ENCODE results near the gene PEDS1. TPM values are rescaled to one million over a fixed set of nuclear protein-coding genes. Genes with fewer than 3 reads are reported as not detected.

PEDS1 gene
- total and polyA plus RNA-seq, 4 donors = 21.9 to 43.4 (median 34.4) TPM

DNA sequence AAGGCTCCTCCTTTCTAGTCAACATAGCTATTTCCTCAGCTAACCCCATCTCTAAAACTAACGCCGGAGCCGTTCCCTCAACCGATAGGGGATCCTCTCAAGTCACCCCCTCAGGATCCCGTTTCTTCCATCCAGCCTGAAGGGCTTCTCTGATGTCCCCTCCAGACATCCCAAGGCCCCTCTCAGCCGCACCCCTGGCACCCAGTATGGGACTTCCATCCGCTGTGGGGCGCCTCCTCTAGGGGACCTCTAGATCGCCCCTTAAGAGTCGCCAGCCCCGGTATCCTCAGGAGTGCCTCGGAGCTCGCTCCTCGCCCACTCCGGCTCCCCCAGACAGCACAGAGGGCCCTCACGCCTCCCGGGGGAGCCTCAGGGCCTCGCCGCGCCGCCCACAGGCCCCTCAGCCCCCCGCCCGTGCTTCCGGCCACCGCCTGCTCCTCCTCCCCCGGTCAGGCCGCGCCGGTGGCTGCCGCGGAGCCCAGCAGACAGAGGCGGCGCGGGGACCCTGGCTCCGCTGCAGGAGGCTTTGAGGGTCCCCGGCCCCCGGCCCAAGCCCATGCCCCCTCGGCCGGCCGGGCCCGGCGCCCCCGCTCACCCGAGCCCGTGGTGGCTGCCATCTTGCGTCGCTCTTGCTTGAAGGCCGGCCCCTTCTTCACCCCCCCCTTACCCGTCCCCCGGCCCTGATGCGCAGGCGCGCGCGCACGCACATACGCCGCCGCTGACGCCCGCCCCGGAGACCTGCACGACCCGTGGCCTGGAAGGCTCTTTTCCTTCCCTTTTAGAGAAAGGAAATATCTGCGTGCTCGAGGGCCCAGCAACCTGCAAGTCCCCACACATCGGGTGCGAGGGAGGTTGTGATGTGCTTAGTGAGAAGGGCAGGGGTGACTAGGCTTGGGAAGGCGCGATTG is 40.8 kb downstream of the PEDS1 start, which contains the start of gene UBE2V1:
TSS of gene UBE2V1 (minus strand) at position 639 of the 908 bp plus-strand sequence. CDS start at position 617, 22 bp downstream.
- WGBS, 2 donors = 1% methylated on average over 65 to 70 of the region's 70 CpGs
- peak; percentile 88 for ATAC-seq (ENCODE audit: insufficient read depth, low FRiP score)
- peaks cover 11 to 45% (median 26%) of the 10 kb centered on the region in 5 donors for H3K4me1 ChIP-seq (ENCODE audit: control insufficient read depth in 5 of 5, insufficient read depth in 5 of 5, low read length in 5 of 5)

DNA sequence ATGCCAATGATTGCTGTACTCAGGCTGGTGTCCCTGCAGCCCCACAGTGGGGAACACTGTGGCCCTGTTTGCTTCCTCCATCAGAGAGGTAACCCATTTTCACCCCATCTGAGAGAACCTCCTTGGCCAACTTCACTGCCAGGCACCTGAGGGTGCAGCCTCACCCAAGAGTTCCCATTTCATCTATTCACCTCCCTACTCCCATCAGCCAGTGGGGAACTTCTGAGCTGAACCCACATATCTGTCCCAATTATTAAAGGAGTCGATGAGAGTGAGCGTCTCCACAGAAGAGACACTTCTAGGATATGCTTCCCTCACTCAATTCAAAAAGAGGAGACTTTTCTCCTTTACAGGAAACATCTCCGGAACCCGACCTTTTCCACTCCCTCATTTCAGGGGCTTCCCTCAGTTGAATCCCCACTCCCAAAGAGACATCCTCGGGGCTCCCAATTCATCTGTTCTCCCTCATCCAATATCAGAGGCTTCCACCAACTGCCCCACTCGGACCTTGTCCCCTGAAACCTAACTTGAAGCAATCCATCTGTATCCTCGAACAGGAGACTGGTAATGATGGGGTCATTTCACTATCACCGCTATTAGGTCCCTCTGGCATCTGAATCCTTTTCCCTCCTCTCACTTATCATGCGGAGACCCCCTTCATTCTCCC is 41.6 kb downstream of the PEDS1 start:
- no peak for DNase-seq
- H3K27me3 ChIP-seq (ENCODE audit: control insufficient read depth in 3 of 3, insufficient read depth in 3 of 3, low read length in 2 of 3) = no peaks in the 10 kb centered on the region
- H3K27ac ChIP-seq (ENCODE audit: low read depth in 1 of 2, low read length in 1 of 2) = peak overlapping the region; percentile 92 to 97
- H3K9ac ChIP-seq (ENCODE audit: insufficient read depth in 1 of 2, low read length in 2 of 2) = peak overlapping the region; percentile 93 to 98
- 9 to 12% methylated on average over 9 of the region's 9 CpGs for whole genome bisulfite sequencing, 2 donors
- peaks cover 11 to 51% (median 29%) of the 10 kb centered on the region in 5 donors for H3K4me1 ChIP-seq (ENCODE audit: control insufficient read depth in 5 of 5, insufficient read depth in 5 of 5, low read length in 5 of 5)
- peaks cover 0 to 5% (median 3%) of the 10 kb centered on the region in 4 donors for H3K36me3 ChIP-seq (ENCODE audit: control insufficient read depth in 4 of 4, insufficient read depth in 4 of 4, low read length in 4 of 4)
- no peaks in the 10 kb centered on the region for H3K9me3 ChIP-seq (ENCODE audit: control insufficient read depth in 4 of 4, insufficient read depth in 3 of 4, low read length in 3 of 4)
- TF ChIP-seq, protein P1, sequence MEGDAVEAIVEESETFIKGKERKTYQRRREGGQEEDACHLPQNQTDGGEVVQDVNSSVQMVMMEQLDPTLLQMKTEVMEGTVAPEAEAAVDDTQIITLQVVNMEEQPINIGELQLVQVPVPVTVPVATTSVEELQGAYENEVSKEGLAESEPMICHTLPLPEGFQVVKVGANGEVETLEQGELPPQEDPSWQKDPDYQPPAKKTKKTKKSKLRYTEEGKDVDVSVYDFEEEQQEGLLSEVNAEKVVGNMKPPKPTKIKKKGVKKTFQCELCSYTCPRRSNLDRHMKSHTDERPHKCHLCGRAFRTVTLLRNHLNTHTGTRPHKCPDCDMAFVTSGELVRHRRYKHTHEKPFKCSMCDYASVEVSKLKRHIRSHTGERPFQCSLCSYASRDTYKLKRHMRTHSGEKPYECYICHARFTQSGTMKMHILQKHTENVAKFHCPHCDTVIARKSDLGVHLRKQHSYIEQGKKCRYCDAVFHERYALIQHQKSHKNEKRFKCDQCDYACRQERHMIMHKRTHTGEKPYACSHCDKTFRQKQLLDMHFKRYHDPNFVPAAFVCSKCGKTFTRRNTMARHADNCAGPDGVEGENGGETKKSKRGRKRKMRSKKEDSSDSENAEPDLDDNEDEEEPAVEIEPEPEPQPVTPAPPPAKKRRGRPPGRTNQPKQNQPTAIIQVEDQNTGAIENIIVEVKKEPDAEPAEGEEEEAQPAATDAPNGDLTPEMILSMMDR (IDR thresholded peaks at IDR 0.05; ENCODE audit: control extremely low read depth, extremely low read depth) = no peak
- ATAC-seq (ENCODE audit: insufficient read depth, low FRiP score) = no peak
- H3K4me3 ChIP-seq = peak overlapping the region; percentile 64

More for the DNA sequence above, 40.8 kb downstream of the PEDS1 start, which contains the start of gene UBE2V1:
- Histone ChIP-seq H3K9me3 (ENCODE audit: control insufficient read depth in 4 of 4, insufficient read depth in 3 of 4, low read length in 3 of 4) (no peaks in the 10 kb centered on the region), H3K36me3 (ENCODE audit: control insufficient read depth in 4 of 4, insufficient read depth in 4 of 4, low read length in 4 of 4) (peaks cover 0 to 5% (median 3%) of the 10 kb centered on the region in 4 donors), H3K27me3 (ENCODE audit: control insufficient read depth in 3 of 3, insufficient read depth in 3 of 3, low read length in 2 of 3) (no peaks in the 10 kb centered on the region), H3K4me3 (peak within 1 kb of the TSS; percentile 64), H3K9ac (ENCODE audit: insufficient read depth in 1 of 2, low read length in 2 of 2) (peak within 1 kb of the TSS; percentile 93 to 98), H3K27ac (ENCODE audit: low read depth in 1 of 2, low read length in 1 of 2) (peak within 1 kb of the TSS; percentile 92 to 97)
- peak; percentile 94 to 96 (median 95) for DNase-seq
- TF ChIP-seq, protein P1 (IDR thresholded peaks at IDR 0.05; ENCODE audit: control extremely low read depth, extremely low read depth) = no peak

- DNase-seq (no peak), ATAC-seq (ENCODE audit: insufficient read depth, low FRiP score) (no peak)
- no peak overlapping the region for H3K4me3 ChIP-seq
- H3K4me1 ChIP-seq (ENCODE audit: control insufficient read depth in 5 of 5, insufficient read depth in 5 of 5, low read length in 5 of 5) = peaks cover 11 to 50% (median 27%) of the 10 kb centered on the region in 5 donors
- 55 to 73% methylated on average over 10 of the region's 10 CpGs for whole genome bisulfite sequencing, 2 donors
- peaks cover 0 to 5% (median 3%) of the 10 kb centered on the region in 4 donors for H3K36me3 ChIP-seq (ENCODE audit: control insufficient read depth in 4 of 4, insufficient read depth in 4 of 4, low read length in 4 of 4)
- H3K9ac ChIP-seq (ENCODE audit: insufficient read depth in 1 of 2, low read length in 2 of 2) = peak overlapping the region in 1 of 2 donors; percentile 98
- no peaks in the 10 kb centered on the region for H3K27me3 ChIP-seq (ENCODE audit: control insufficient read depth in 3 of 3, insufficient read depth in 3 of 3, low read length in 2 of 3)
- TF ChIP-seq, protein P1 (IDR thresholded peaks at IDR 0.05; ENCODE audit: control extremely low read depth, extremely low read depth) = no peak
- peak overlapping the region; percentile 92 to 97 for H3K27ac ChIP-seq (ENCODE audit: low read depth in 1 of 2, low read length in 1 of 2)
- no peaks in the 10 kb centered on the region for H3K9me3 ChIP-seq (ENCODE audit: control insufficient read depth in 4 of 4, insufficient read depth in 3 of 4, low read length in 3 of 4)
Observed at GRCh38 chr20:50111120-50111828, 42.2 kb downstream of the PEDS1 start.

Measured in lung (tissue), 12 donors.